NCI-H345 treated with DMSO at 0.1 percent for 48 hours (cell line): ENCODE data around the gene MICOS13.

ENCODE experiments used
- DNase-seq: peaks from one replicate; lab custom pipeline; 2025; ENCODE audit not compliant: unreplicated experiment; lab: John Stamatoyannopoulos, UW

MICOS13 gene

GRCh38 chr19:5631567-5632240 lies 48.6 kb downstream of the MICOS13 start:
- no peak for DNase-seq

GRCh38 chr19:5628919-5629481 lies 51.3 kb downstream of the MICOS13 start:
- DNase-seq, result no peak

- DNase-seq, result no peak
Measured at GRCh38 chr19:5628461-5628860, 51.9 kb downstream of the MICOS13 start.
